HG03175 (cell line): ENCODE data around the gene TRAF3IP3.
A peak's percentile ranks its signal among the peaks of the same experiment; 100 is the strongest.

ENCODE experiments used
- ATAC-seq: cut with Tn5 transposase; IDR thresholded peaks from one replicate; pipeline ENCODE4 v1.9.1; 2021; ENCODE audit warnings: mild to moderate bottlenecking, moderate library complexity; ENCODE audit not compliant: unreplicated experiment

TRAF3IP3 gene, protein sequence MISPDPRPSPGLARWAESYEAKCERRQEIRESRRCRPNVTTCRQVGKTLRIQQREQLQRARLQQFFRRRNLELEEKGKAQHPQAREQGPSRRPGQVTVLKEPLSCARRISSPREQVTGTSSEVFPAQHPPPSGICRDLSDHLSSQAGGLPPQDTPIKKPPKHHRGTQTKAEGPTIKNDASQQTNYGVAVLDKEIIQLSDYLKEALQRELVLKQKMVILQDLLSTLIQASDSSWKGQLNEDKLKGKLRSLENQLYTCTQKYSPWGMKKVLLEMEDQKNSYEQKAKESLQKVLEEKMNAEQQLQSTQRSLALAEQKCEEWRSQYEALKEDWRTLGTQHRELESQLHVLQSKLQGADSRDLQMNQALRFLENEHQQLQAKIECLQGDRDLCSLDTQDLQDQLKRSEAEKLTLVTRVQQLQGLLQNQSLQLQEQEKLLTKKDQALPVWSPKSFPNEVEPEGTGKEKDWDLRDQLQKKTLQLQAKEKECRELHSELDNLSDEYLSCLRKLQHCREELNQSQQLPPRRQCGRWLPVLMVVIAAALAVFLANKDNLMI

DNA sequence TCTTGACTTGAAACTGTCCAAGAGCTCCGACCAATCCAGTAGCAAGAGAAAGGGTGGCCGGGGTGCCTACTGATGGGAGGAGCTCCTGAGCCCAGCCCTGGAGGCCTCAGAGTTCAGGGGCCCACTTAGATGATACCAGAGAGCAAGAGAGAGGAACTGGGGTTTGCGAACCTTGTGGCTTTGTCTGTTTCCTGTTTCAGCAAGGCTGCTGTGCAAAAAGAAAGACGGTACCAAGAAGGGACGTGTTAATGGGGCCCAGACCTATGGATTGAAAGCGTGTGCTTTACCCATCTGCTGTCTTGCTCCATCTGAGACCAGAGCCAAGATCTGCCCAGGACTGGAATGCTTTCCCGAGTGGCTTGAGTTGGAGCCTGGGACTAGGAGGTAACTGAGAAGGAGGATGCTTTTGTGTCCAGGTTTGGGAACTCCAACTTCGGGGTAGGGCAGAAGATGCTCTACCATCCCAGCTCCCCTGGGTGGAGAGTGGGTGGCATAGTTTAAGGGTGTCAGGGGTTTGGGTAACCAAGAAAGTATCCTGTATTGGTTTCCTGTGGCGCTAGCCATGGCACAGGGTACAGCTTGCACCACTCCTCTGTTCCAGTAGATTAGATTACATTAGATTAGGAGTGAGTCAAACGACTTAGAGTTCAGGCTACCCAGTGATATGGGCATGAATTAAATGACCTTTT lies at the start of gene TRAF3IP3:
Gene TRAF3IP3 (plus strand): TSS at position 128 of the 689 bp plus-strand sequence. CDS start 3,987 bp downstream, outside the sequence.
- peak; percentile 81 for ATAC-seq

DNA sequence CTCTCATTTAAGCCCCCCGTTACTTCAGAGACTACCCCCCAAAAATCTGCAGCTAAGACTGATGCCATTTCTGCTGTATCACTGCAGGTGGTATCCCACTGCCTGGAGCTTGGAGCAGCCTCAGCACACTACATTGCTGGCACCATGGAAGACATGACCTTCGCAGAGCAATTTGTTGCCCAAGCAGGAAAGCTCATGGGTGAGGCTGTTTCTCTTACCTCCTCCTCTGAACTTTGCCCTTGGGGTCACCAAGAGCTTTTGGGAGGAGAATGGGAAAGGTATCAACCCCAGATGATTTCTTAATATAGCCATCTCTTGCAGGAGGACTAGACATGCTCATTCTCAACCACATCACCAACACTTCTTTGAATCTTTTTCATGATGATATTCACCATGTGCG lies 49.2 kb upstream of the TRAF3IP3 start:
- ATAC-seq: no peak

DNA sequence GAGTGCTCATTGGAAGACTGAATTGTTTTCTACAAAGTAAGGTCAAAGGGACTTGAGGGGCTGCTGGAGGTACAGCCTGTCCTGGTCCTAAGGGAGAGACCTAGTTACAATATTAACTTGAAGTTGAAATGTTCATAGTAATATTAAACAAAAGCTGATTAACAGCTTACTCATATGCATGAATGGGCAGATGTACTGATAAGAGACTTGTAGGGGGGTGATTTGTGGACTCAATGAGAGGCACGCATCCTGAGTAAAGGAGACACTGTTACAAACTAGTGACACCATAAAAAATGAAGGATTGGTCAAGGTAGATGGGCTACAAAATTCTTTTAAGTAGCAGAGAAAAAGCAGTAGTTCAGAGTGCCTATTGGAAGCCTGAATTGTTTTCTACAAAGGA lies 48.5 kb upstream of the TRAF3IP3 start:
- no peak for ATAC-seq

DNA sequence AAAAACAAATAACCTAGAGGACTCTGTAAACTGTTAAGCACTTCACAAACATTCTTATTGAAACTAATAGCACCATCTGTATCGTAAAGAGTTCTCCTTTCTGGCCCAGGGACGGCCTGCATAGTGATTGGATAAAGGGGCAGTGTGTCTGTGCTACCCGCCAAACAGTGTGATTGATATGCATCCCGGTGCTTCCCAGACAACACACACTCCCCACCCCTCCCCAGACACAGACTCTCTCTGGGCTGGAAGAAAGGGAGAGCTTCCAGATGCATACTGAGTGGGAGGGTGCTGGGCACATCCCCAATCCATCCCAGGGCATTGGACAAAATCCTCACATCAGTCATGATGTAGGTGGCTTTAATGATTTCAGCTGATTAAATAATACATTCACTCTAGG lies 47.6 kb upstream of the TRAF3IP3 start:
- ATAC-seq: no peak

DNA sequence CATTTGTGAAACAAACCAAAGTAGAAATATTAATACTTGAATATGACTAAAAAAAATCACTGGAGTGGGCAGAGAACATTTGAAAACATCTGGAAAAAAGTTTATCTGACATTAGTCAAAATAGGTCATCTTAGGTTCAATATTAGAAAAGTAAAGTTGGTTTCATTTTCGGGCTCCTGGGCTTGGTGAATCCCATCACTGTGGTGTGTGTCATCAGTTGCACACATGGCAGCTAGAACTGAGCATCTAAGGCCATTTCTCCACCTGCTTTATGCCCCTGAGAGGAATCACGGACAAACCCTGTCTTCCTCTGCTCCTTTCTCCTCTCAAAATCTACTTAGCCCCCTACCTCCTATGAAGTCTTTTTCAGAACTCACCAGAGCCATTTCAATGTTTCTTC lies 45.8 kb upstream of the TRAF3IP3 start:
- ATAC-seq: peak; percentile 60

DNA sequence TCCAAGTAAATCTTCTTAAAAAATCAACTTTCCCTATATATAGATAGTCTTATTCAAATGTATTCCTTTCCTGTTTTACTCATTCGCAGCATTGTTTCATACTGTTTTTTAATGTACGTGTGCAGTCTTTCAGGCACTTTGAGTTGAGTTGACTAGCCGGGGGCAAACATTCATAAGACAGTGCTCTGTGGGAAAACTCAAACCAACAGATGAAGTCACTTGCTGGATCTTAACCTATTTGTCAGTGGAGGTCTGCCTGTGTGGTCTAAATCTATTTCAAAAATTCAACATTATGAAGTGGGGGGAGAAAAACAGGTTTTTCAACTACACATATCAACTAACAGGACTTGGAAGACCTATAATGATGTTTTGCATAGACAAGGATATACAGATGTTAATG lies 45.0 kb upstream of the TRAF3IP3 start:
- no peak for ATAC-seq

DNA sequence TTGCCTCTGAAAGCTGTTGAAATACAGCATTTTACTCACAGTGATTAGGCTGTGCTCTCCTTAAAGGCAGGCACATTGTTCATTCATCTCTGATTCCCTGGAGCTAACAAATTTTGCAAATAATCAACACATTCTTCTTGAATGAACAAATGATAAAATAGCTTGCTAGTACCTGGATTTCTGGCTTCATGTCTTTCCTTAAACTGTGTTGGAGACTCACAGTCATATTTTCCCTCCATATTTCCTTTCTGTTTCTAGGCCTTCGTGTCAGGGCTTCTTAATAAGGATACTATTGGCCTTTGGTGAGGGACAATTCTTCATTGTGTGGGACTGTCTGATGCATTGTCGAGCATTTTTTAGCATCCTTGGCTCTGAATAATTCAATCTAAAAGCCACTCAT lies 41.5 kb upstream of the TRAF3IP3 start:
- ATAC-seq: no peak

DNA sequence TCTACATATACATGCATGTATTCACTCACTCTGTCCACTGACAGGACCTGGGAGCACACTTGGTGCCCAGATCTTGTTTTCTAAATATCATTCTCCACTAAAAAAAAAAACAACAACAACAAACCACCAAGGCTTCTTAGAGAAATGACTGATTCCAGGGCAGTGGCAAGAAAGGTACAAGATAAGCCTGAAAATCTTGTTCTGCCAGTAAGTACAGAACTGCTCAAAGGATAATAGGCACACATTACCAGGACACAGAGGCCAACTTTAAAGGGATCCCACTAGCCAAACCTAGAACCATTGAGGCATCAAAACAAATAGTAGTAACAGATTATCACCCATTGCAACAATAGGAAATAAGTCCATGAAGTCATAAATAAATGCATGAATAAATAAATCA lies 40.5 kb upstream of the TRAF3IP3 start:
- ATAC-seq: no peak

DNA sequence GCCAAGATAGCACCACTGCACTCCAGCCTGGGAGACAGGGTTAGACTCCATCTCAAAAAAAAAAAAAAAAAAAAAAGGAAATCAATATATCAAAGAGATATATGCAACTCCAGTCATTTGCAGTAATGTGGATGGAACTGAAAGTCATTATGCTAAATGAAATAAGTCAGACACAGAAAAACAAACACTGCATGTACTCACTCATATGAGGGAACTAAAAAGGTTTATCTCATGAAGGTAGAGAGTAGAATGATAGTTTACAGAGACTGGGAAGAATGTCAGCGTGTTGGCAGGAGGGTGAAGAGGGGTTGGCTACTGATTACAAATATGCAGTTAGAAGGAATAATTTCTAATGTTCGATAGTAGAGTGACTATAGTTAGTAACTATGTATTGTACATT lies 38.0 kb upstream of the TRAF3IP3 start:
- no peak for ATAC-seq

DNA sequence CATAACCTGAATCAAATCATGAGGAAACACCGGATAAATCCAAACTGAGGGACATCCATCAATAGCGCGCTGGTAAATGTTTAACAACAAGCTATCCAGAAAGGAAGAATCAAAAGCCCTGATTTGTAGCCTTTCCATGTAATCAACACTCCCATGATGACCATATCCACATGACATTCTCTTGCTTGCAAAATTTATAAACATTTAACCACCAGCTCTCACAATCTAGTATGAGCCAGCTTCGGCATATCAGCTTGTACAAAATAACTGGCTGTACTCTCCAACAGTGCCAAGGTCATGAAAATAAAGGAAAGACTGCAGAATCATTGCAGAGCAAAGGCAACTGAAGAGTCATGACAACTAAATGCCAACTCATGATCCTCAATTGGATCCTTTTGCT lies 35.5 kb upstream of the TRAF3IP3 start:
- no peak for ATAC-seq

DNA sequence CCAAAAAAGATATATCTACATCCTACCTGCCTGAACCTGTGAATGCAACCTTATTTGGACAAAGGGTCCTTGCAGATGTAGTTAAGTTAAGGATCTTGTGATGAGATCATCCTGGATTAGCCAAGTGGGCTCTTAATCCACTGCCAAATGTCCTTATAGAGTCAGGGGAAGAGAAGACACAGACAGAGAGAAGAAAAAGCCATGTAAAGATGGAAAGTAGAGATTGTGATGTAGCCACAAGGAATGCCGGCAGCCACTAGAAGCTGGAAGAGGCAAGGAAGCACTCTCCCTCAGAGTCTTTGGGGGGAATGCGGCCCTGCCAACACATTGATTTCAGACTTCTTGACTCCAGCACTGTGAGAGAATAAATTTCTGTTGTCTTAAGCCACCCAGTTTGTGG lies 35.0 kb upstream of the TRAF3IP3 start:
- no peak for ATAC-seq

DNA sequence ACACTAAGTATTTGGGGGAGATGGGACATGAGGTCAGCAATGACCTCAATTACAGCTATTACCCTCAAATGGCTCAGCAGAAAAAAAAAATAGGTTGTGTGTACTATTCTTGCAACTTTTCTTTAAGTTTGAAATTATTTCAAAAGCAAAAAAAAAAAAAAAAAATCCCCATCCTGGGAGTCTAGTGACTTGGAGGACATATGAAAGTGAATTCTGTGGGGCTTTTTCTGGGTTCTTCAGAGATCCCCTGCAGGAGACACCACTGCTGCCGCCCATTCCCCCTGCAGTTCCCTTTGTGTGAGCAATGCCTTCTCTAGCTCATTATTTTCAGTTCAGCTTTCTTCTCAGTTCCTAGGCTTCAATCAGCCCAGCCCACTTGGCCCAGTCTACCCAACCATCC lies 34.5 kb upstream of the TRAF3IP3 start:
- no peak for ATAC-seq

DNA sequence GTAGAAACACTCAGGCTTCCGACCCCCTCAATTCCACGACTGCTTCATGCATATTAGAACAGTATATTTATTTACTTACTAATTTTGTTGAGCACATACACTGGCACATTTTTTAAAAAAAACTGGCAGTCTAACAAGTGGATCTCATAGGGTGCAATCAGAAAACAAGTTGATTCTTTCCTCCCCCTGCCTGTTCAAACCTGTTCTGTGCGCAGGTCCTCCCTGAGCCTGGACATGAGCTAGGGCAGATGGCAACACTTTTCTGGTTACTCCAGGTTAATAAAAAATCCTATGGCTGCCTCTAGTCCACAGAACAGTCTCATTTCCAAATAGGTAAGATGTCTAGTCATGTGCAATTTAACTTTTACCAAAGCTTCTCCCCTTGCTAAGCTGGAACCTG lies 32.6 kb upstream of the TRAF3IP3 start:
- ATAC-seq: no peak

DNA sequence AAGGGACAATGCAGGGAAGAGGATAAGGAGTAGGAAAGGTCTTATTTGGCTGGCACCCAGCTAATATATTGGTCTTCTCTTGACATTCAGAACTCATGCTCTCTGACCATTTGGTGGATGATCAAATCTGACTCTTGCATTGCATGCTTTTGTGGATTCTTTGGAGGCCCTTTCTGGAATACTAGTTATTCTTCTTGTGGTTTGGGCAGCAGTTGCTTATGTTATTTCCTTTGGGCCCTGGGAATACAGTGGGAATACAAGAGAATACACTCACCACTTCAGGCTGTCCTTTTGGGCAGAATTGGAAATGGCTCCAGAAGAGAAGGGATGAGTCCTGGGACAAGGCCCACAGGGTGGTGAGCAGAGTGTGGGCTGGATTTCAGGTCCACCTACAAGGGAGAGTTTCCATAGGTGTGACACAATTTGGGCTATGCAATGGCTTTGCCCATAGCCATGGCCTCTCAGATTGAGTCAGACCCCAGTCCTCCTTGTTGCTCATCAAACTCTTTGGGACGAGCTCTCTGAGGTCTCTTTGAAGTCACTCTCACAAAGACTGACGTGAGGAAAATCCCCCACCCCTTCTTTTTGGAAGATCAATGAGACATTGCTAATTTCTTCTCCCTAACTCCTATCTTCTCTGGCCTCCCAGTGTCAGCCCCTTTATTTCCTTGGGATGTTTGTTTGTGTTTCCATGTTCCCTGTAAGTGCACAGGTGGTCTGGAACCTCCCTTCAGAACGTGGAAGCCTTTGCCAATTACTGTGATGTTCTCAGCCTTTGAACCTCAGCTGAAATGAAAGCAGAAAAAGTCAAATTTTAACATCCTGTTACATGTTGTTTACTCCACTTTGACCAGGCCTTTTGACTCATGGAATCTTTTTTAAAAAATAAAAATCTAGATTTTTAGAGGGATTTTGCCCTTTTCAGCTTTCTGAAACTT lies 31.8 kb upstream of the TRAF3IP3 start:
- no peak for ATAC-seq

DNA sequence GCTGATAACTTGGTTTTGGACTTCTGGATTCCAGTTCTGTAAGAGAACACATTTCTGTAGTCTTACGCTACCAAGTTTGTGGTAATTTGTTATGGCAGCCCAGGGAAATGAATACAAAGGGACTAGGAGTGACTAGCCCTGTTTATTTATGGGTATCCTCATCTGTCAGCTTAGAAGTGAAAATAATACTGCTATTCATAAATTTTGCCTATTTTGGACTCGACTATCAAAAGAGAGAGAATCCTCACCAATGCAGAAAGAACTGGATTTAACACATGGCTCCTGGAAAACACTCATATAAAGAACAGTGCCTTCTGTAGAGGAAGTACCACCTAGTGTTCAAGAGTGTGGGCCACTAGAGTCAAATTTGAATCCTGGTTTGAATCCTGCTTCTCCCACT lies 28.6 kb upstream of the TRAF3IP3 start:
- no peak for ATAC-seq

DNA sequence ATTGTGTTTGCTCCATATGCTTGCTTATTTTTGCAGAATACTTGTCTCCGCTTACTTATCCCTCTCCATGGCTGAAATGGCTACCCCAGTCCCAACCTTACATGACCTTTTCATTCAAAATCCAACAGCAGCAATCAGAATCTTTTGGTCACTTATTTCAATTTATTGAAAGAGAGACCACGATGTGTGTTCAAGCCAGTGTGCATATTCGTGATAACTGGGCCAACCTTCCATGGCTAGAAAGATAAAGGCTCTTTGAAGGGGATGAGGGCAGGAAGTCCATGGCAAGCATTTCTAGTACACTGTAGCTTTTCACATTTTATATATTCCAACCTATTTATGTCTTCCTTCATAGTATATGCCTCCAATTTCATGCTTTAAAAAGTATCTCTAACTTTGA lies 28.1 kb upstream of the TRAF3IP3 start:
- ATAC-seq: no peak

DNA sequence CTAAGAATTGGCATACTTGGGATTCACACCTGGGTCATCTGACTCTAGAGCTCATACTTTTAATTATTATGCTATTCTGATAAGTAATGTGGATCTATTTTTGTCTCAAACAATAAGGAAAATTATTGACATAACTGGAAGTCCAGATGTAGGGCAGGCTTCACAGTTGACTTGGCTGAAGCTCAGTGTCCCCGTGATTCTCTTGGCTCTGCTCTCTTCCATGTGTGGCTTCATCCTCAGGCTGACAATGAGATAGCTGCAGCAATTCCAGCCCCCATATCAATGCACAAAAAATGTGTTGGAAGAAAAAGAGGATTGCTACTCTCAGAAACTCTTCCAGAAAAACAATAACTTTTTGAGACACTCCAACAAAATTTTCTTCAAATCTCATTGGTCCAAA lies 27.4 kb upstream of the TRAF3IP3 start:
- ATAC-seq: no peak

DNA sequence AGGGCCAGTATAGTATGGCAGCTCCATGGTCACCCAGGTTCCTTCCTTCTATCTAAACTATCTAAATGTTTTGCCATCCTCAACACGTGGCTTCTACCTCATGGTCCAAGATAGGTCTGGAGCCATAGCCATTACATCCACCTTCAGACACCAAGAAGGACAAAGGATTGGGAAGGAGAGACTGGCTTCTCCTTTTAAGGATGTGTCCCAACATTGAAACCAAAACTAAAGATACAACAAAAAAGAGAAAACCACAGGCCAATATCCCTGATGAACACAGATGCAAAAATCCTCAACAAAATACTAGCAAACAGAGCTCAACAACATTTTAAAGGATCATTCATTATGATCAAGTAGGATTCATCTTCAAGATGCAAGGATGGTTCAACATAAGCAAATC lies 26.4 kb upstream of the TRAF3IP3 start:
- ATAC-seq: no peak

DNA sequence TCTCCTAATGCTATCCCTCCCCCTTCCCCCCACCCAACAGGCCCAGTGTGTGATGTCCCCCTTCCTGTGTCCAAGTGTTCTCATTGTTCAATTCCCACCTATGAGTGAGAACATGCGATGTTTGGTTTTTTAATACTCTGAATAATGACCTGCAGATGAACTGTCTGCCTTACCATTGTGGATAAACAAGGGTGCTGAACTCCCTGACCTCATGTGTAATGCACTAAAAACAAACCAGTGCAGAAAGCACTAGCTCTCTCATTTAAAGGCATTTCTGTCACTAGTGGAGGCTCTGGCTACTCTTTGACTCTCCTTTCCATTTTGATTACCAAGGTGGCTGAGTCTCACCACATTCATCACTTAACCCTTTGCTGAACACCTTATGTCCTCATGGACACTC lies 23.1 kb upstream of the TRAF3IP3 start:
- ATAC-seq: no peak

DNA sequence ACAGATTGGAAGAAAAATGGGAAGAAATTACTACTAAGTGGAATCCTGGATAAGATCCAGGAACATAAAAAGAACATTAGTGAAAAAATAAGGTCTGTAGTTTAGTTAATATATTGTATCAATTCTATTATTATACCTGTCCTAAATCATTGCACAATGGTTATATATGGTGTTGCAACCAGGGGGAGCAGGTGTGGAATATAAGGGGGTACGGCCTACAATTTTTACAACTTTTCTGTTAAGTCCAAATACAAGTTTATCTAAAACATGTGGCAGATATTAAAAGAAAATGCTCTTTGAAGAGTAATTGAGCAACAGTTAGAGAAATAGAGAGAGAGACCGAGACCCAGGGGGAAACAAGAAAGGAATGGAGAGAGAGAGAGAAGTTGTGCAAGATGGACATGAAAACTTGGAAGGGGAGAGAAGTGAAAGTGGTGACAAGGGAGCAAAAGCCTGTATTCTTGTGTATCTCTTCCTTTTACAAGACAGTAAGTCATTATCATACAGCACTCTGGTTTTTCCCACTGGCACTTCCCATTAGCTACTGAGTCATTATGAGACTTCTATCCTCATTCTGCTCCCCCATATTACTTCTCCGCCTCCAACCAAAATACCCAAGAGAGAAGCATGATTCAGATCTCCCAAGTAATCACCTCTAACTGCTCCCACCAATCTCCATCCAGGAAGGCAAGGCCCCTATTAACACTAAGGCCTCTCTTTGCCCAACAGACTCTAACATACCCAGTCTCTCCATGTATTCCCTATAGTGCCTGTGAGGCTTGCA lies 22.3 kb upstream of the TRAF3IP3 start:
- ATAC-seq: no peak
